Esophagus muscularis mucosa (tissue), 4 donors: ENCODE results near the gene SLAMF8. TPM values are rescaled to one million over a fixed set of nuclear protein-coding genes. Genes with fewer than 3 reads are reported as not detected.

Source experiments
- DNase-seq: peaks from one replicate; pipeline ENCODE4 v3.0.0-alpha.2; 2017; ENCODE audit errors: extremely low spot score
- H3K27ac ChIP-seq, 4 donors: fragments of 200-600 bp; sonication (generic); replicated peaks in 1 of 4; 1 replicate in 3 of 4; 2 replicates in 1 of 4; pipeline ENCODE4 v1.5.1; 2016 to 2019; ENCODE audit warnings: mild to moderate bottlenecking in 1 of 4
- H3K27me3 ChIP-seq, 4 donors: fragments of 200-600 bp; sonication (generic); one replicate each; pipeline versions ENCODE4 v1.5.1 to v1.6.0; 2016 to 2019
- H3K36me3 ChIP-seq, 4 donors: fragments of 200-600 bp; sonication (generic); one replicate each; pipeline ENCODE4 v1.5.1; 2016 to 2019
- H3K4me1 ChIP-seq, 4 donors: fragments of 200-600 bp; sonication (generic); one replicate each; pipeline ENCODE4 v1.5.1; 2016 to 2019
- H3K4me3 ChIP-seq, 4 donors: fragments of 200-600 bp; sonication (generic); 1 replicate in 2 of 4; 2 replicates in 2 of 4; pipeline ENCODE4 v1.5.1; 2016 to 2019; ENCODE audit warnings: mild to moderate bottlenecking in 4 of 4, moderate library complexity in 1 of 4
- H3K9me3 ChIP-seq, 4 donors: fragments of 200-600 bp; sonication (generic); 1 replicate in 3 of 4; 2 replicates in 1 of 4; pipeline ENCODE4 v1.5.1; 2016 to 2019
- EP300 ChIP-seq: sonication (generic); formaldehyde crosslinking; IDR thresholded peaks from one replicate; pipeline ENCODE4 v1.6.1; 2017; ENCODE audit warnings: antibody characterized with exemption
- POLR2A ChIP-seq: fragments of 450-650 bp; IDR thresholded peaks from one replicate; pipeline ENCODE4 v1.6.1; 2017; ENCODE audit warnings: antibody characterized with exemption, moderate library complexity, mild to moderate bottlenecking, low read depth
- POLR2AphosphoS5 ChIP-seq, 2 donors: sonication (generic); formaldehyde crosslinking; IDR thresholded peaks; one replicate each; pipeline ENCODE4 v1.6.1; 2017; ENCODE audit warnings: antibody characterized with exemption in 2 of 2
- WGBS: methylation state at CpG from one replicate; pipeline ENCODE4 v1.1.5; 2018; 5-methylcytosine and 5-hydroxymethylcytosine counted together
- intact Hi-C: fragments of 100-400 bp; cut with DNase I; formaldehyde crosslinking; loops from one replicate; pipeline ENCODE4 v1.15.1; 2023
- total RNA-seq, 4 donors: library from RNA; depleted of rRNA; stranded (reverse); fragments of >200 nt; gene quantifications; one replicate each; pipeline versions ENCODE4 v1.1.0 to v1.2.1, GENCODE V29; 2016
- TF ChIP-seq, protein P1 (sequence below), 3 experiments: fragments of 200-600 bp in 2 of 3; fragments of 450-650 bp in 1 of 3; sonication (generic) in 2 of 3; IDR thresholded peaks; one replicate each; pipeline ENCODE4 v1.5.1; 2017 to 2019; ENCODE audit warnings: antibody characterized with exemption in 3 of 3, mild to moderate bottlenecking in 2 of 3, moderate library complexity in 1 of 3

SLAMF8 gene
- total RNA-seq, 4 donors from 2014 or later, result 1.9 to 8.4 (median 3.5) TPM

DNA sequence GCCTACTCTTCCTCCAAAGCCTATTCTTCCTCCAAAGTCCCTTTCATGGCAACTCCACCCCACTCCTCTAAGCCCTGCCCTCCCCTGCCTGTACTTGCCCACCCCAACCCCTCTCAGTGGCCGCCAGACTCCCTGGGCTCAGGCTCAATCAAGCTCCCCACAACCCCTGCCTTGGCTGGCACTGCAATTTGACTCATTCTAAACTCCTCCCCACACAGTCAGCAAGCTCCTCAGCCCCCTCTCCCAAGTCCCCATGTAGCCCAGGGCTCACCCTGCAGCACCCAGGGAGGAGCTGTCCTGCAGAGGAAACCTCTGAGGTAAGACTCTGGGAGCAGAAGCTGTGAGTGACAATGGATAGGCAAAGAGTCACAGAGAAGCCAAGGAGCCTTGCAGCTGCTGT is 39.4 kb downstream of the SLAMF8 start:
- no peak for DNase-seq
- no peak for TF ChIP-seq EP300
- TF ChIP-seq POLR2A, result no peak
- TF ChIP-seq, protein P1, sequence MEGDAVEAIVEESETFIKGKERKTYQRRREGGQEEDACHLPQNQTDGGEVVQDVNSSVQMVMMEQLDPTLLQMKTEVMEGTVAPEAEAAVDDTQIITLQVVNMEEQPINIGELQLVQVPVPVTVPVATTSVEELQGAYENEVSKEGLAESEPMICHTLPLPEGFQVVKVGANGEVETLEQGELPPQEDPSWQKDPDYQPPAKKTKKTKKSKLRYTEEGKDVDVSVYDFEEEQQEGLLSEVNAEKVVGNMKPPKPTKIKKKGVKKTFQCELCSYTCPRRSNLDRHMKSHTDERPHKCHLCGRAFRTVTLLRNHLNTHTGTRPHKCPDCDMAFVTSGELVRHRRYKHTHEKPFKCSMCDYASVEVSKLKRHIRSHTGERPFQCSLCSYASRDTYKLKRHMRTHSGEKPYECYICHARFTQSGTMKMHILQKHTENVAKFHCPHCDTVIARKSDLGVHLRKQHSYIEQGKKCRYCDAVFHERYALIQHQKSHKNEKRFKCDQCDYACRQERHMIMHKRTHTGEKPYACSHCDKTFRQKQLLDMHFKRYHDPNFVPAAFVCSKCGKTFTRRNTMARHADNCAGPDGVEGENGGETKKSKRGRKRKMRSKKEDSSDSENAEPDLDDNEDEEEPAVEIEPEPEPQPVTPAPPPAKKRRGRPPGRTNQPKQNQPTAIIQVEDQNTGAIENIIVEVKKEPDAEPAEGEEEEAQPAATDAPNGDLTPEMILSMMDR (IDR thresholded peaks at IDR 0.05), result no peak
- TF ChIP-seq POLR2AphosphoS5 (IDR thresholded peaks at IDR 0.05), result no peak
- no peak overlapping the region for H3K4me3 ChIP-seq
- H3K4me1 ChIP-seq, result peaks cover 15 to 21% (median 19%) of the 10 kb centered on the region in 4 donors
- peaks cover 0 to 3% (median 0%) of the 10 kb centered on the region in 4 donors for H3K27me3 ChIP-seq
- WGBS, result 81% methylated on average over 1 of the region's 1 CpG
- intact Hi-C loops, result no loop called here
- no peak overlapping the region for H3K27ac ChIP-seq
- no peaks in the 10 kb centered on the region for H3K9me3 ChIP-seq
- H3K36me3 ChIP-seq, result peaks cover 0 to 4% (median 0%) of the 10 kb centered on the region in 4 donors

DNA sequence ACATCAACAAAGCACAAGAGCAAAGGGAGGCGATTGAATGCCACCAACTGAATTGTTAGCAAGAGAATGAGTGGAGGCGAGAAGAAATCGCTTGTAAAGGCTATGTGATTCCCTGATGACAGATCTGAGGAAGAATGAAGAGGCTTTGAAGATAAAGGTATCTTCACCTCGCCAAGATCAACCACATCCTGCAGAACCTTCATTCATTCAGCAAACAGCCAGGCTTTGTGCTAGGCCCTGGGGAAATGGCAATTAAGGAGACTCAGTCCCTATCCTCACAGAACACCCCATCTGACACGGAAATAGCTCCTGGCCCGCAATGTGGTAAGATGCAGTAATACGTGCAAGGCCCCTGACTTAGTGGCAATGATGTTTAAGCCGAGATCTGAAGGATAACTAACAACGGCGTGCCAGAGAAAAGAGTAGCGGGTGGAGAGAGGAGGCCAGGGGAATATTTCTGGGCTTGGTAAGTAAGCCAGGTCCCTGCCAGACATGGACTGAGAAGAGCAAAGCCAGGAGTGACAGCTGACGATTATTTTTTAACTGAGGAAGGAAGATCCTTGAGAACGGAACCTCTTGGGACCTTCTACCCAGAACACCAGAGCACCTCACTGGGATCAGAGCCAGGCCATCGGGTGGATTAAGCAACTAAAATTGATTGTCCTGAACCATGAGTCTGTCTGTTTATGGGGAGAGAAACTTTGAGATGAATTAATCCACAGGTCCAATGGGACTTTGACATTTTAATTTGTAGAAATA is 40.4 kb downstream of the SLAMF8 start:
- Histone ChIP-seq H3K4me1 (peaks cover 15 to 21% (median 19%) of the 10 kb centered on the region in 4 donors), H3K36me3 (no peaks in the 10 kb centered on the region), H3K4me3 (no peak overlapping the region), H3K27ac (peak overlapping the region; percentile 3 to 19 (median 14)), H3K27me3 (peaks cover 0 to 13% (median 0%) of the 10 kb centered on the region in 4 donors), H3K9me3 (no peaks in the 10 kb centered on the region)
- TF ChIP-seq POLR2AphosphoS5 (IDR thresholded peaks at IDR 0.05) (no peak), POLR2A (no peak), EP300 (no peak)
- 75% methylated on average over 14 of the region's 14 CpGs for WGBS
- no peak for DNase-seq
- intact Hi-C loops, result no loop called here

DNA sequence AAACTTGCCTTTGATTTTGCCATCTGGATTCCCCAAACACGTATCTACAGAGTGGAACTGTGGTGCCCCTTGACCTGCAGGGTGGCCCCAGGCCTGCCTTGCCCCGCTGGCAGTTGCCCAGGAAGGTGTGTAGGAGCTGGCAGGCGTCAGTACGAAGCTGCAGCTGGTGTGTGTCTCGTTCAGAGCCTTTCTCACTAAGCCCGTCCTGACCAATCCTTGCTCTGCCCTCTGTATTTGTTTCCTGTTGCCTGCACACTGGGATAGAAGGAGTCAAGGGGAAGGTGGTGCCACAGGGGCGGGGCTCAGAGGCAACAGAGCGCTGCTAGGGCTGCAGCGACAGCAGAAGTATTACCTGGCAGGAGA is 41.0 kb downstream of the SLAMF8 start:
- no peaks in the 10 kb centered on the region for H3K9me3 ChIP-seq
- no peak overlapping the region for H3K4me3 ChIP-seq
- H3K36me3 ChIP-seq, result no peaks in the 10 kb centered on the region
- DNase-seq, result no peak
- intact Hi-C loops, result no loop called here
- 25% methylated on average over 8 of the region's 9 CpGs for WGBS
- H3K27ac ChIP-seq, result peak overlapping the region; percentile 3 to 19 (median 14)
- TF ChIP-seq POLR2AphosphoS5 (IDR thresholded peaks at IDR 0.05) (no peak), EP300 (no peak)
- peaks cover 0 to 18% (median 0%) of the 10 kb centered on the region in 4 donors for H3K27me3 ChIP-seq
- peaks cover 15 to 21% (median 19%) of the 10 kb centered on the region in 4 donors for H3K4me1 ChIP-seq

DNA sequence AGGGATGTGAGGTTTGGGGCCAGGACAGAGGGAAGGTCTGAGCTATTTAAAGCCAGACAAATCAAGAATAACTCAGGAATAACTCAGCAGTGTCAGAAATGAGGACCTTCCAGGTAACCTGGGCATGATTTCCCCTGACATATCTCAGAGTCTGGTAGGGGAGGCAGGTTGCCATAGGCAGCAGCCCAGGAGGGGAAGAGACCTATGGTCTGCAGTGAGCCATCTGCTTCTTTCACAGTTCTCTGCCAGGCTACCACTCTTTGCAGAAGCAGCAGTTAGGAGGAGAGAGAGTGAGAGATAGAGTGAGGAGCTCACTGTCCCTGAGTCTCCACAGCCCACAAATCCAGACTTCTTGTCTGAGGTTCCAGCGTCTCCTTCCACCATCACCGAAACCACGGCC is 42.1 kb downstream of the SLAMF8 start:
- Histone ChIP-seq H3K4me1 (peaks cover 15 to 21% (median 19%) of the 10 kb centered on the region in 4 donors), H3K27ac (no peak overlapping the region), H3K9me3 (no peaks in the 10 kb centered on the region), H3K27me3 (peaks cover 0 to 25% (median 0%) of the 10 kb centered on the region in 4 donors), H3K36me3 (no peaks in the 10 kb centered on the region), H3K4me3 (no peak overlapping the region)
- WGBS, result 89% methylated on average over 2 of the region's 3 CpGs
- TF ChIP-seq, protein P1 (IDR thresholded peaks at IDR 0.05), result no peak
- TF ChIP-seq POLR2A (no peak), EP300 (no peak), POLR2AphosphoS5 (IDR thresholded peaks at IDR 0.05) (no peak)
- no peak for DNase-seq
- intact Hi-C loops, result no loop called here

DNA sequence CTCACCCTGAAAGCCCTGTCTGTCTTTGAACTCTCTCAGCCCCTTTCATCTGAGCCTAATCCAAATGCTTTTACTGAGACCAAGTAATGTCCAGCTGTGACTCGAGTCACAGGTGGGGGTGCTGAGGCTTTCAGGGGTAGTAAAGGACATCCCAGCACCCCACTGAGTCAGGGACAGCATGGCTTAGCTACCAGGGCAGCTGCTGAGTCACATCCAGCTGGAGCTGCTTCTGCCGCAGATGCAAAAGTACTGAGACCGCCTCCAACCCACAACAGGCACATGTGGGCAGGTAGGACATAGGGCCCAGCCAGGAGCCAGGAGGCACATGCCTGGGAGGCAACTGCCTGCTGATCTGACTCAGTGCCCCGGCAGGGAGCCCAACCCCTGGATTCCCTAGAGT is 42.5 kb downstream of the SLAMF8 start:
- H3K27me3 ChIP-seq, result peaks cover 0 to 25% (median 0%) of the 10 kb centered on the region in 4 donors
- no peak for DNase-seq
- no peak overlapping the region for H3K27ac ChIP-seq
- no peak overlapping the region for H3K4me3 ChIP-seq
- peaks cover 15 to 21% (median 19%) of the 10 kb centered on the region in 4 donors for H3K4me1 ChIP-seq
- WGBS, result 70% methylated on average over 4 of the region's 4 CpGs
- TF ChIP-seq EP300 (no peak), POLR2AphosphoS5 (IDR thresholded peaks at IDR 0.05) (no peak), POLR2A (no peak)
- TF ChIP-seq, protein P1 (IDR thresholded peaks at IDR 0.05), result no peak
- H3K36me3 ChIP-seq, result no peaks in the 10 kb centered on the region
- no peaks in the 10 kb centered on the region for H3K9me3 ChIP-seq
- intact Hi-C loops, result no loop called here
